GM21529 (cell line): ENCODE measurements around the gene DPH3.
A peak's percentile ranks its signal among the peaks of the same experiment; 100 is the strongest.

Source experiments
- ATAC-seq: cut with Tn5 transposase; IDR thresholded peaks from one replicate; pipeline ENCODE4 v1.9.1; 2021; ENCODE audit not compliant: unreplicated experiment

DPH3 gene

GRCh38 chr3:16257309-16257708, 7.4 kb downstream of the DPH3 start:
- no peak for ATAC-seq

DNA sequence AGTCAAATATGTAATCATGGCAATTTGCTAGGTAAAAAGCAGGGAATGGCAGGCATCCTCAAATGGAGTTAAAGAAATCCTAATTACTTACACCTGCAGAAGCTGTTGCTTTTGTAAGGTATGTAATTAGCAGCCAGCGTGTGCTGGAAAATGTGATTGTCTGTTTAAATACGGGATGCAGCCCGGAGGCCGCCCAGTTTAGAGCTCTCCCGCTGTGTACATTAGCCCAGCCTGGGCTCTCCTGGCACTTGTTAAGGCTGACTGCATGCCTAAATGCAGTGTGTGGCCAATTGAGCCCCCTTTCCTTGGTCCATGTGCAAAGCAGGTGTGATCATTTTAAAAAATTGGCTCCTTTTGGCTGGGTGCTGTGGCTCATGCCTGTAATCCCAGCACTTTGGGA, 9.0 kb downstream of the DPH3 start:
- no peak for ATAC-seq

GRCh38 chr3:16255326-16255725, 9.4 kb downstream of the DPH3 start:
- no peak for ATAC-seq

DNA sequence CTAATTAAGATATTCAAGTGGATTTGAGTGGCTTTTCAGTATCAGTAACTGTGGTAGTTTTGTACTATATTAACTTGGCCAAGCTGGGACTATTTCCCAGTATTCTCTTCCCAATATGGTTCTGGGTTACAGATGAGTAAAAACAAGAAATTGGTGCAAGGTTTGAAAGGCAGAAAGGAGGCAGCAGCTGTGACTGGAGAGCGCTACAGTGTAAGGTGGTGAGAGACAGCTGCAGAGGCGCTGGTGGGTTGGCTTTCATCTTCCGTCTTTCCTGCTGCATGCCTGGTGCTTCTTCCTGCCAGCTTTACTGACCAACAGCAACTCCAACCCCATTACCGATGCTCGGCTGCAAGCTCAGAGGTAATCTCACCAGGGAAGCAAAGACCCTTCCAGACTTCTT, 9.8 kb downstream of the DPH3 start:
- peak; percentile 38 for ATAC-seq

- no peak for ATAC-seq
Observed at GRCh38 chr3:16253601-16254000, 11.1 kb downstream of the DPH3 start.

GRCh38 chr3:16252988-16253387, 11.8 kb downstream of the DPH3 start:
- ATAC-seq: no peak

- peak; percentile 32 for ATAC-seq
Observed at GRCh38 chr3:16252243-16252978, 12.3 kb downstream of the DPH3 start.

- ATAC-seq: no peak
Observed at GRCh38 chr3:16251316-16252085, 13.2 kb downstream of the DPH3 start.

DNA sequence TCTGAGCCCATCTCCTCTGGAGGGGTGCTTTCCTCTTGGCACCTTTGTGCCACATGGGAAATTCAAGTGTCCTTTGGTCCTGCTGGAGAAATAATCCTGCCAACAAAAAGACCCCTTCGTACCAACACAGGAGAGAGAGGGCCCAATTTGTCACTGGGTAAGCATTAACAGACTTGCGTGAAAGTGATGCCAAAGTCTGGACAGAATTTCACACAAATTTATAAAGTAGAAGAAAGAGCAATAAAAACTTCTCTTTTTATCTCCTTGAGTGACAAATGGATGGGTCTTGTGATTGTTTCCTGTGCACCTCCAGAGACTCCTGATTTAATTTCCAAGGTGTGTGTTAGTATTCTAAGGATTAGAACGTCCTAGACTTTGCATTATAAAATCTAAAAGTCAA, 14.9 kb downstream of the DPH3 start:
- no peak for ATAC-seq

DNA sequence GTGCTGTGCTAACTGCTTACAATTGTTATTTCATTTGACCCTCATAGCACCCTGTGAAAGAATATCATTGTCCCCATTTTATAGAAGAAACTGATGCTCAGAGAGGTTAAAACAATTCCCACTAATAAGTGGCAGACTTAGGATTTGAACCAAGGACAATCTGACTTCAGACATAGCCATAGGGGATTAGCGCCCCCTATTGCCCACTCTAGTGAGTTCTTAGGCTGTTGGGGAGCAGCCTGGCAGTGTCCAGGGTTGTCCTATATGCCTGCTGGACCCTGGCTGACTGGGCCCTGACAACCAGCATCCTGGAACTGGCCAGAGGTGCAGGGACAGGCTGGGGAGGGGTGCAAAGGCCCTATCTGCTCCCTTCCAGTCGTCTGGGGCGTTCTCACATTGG, 15.4 kb downstream of the DPH3 start:
- no peak for ATAC-seq

DNA sequence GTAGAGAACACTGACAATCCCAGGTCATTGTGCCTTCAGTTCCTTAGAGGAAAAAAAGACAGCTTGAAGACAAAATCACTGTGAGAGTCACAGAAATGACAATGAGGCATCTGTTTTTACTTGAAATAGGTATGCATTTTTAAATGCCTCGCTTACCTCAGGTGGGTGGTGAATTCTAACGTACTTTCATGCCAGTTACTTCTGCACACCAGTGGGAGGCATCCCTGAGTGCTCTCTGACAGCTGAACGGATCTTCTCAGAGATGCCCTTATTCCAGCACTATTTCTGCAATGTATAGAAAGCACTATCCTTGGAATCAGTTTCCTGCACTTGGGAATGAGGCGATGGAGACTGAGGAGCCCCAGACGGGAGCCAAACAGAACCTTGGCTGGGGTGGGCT, 16.2 kb downstream of the DPH3 start:
- ATAC-seq: no peak

GRCh38 chr3:16247282-16248061, 17.3 kb downstream of the DPH3 start:
- ATAC-seq: peak; percentile 81

DNA sequence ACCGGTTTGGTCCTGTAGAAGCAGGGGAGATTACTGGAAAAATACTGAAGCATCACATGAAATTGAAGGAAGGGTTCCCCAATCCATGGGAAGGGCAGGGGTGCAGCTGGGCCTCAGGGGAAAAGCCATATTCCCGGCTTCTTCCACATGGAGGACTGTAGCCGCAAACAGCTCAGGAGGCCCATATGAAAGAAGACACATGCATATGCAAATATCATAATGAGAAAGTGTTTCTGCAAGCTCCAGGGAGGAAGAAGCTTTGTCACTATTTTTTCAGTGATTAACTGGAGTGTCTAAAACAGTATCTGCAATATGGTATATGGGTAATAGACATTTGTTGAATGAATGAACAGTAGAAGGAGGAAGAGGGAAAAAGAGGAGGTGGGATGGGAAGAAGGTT, 19.1 kb downstream of the DPH3 start:
- no peak for ATAC-seq

DNA sequence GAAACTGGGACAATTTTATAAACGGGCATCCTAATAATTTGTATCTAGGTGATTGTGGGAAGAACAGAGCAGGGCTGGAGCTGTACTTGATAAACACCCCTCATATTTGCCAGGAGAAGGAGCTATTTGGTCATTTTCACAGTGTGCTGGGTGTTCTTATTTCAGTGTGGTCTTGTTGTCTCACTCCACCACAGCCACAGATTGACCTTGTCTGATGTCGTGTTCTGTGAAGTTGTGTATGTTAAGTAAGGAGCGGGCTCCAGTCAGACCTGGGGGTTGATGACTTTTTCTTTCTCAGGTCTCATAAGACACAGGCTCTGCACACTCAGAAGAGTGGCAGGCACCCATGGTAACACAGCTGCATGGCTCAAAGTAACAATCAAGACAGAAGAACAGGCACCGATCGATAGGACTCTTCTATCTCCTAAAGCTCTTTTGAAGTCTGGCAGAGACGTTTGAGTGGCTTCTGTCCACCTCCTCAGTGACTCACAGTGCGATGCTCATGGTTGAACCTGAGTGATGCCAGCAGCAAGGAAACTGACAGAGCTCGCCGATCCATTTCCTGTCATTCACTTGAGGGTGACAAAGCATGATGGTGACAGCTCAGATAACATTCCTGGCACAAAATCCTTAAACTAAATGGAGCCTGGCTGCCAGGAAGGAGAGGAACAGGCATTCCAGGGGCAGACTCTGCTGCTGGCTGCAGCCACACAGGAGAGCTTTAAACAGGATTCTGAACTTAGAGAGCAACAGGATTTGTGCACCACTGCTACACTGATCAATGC, 20.8 kb downstream of the DPH3 start:
- ATAC-seq: no peak

DNA sequence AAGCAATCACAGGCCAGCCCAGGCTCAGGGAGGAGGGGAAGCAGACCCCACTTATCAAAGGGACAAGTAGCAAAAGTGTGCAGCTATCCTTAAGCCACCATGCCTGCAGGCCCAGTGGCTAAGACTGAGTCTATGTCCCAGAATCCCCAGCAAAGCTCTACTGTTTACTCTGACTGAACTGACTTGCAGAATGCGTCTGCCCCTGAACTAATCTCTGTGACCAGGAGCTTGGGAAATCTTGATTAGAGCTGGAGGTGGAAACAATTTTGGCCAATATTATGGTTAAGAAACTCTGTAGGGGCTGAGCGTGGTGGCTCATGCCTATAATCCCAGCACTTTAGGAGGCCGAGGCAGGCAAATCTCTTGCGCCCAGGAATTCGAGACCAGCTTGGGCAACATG, 22.6 kb downstream of the DPH3 start:
- ATAC-seq: no peak

- ATAC-seq: no peak
Observed at GRCh38 chr3:16241225-16241624, 23.5 kb downstream of the DPH3 start.

DNA sequence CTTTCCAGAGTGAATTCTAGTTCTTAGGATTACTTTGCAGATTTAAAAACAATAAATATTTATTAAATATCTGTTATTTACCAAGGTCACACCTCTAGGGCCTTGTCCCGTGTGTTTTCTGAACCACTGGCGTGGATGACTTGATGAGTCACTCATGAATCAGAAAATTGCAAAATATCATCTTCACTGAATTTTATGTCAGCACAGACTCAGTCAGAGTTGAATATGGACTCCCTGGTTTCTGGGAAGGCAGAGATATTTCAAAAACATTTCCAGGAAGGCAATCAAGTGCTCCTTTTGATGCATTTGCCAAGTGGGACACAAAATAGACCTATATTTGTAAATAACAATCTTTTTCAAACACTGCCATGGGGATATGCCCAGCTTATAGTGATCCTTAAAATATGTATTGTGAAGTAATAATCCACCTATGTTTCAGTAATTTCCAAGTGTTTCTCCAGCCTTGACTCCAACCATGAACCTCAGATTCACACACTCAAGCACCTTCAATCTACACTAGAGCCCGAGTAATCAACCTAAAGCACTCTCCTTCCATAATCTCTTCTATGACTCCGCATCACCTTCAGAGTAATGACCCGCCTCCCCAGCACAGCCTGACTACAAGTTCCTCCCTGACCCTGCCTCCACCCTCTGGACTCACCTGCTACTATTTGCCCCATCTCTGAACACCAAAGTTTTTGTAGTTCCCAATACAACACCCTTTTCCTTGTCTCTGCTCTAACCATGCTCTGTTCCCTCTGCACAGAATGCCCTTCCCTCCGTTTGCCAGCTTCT, 24.3 kb downstream of the DPH3 start:
- ATAC-seq: no peak

- no peak for ATAC-seq
Observed at GRCh38 chr3:16239780-16240179, 25.0 kb downstream of the DPH3 start.

- ATAC-seq: no peak
Observed at GRCh38 chr3:16239086-16239770, 25.5 kb downstream of the DPH3 start.
